Hepatocyte (in vitro differentiated cells): ENCODE measurements around the gene HS3ST5.

ENCODE experiments used
- CTCF ChIP-seq: fragments of 200-600 bp; sonication (generic); IDR thresholded peaks from 2 replicates; pipeline ENCODE4 v1.5.1; 2016; ENCODE audit warnings: antibody characterized with exemption, mild to moderate bottlenecking; ENCODE audit not compliant: poor library complexity
- EZH2 ChIP-seq: fragments of 200-600 bp; sonication (generic); IDR thresholded peaks from 2 replicates; pipeline ENCODE4 v1.6.1; 2016; ENCODE audit warnings: antibody characterized with exemption, mild to moderate bottlenecking, borderline replicate concordance
- EZH2phosphoT487 ChIP-seq: fragments of 200-600 bp; sonication (generic); IDR thresholded peaks from one replicate; pipeline ENCODE4 v1.6.1; 2018; ENCODE audit warnings: antibody characterized with exemption, mild to moderate bottlenecking, low read depth, moderate library complexity; ENCODE audit not compliant: unreplicated experiment, severe bottlenecking

- TF ChIP-seq CTCF = no peak
- no peak for TF ChIP-seq EZH2phosphoT487
- no peak for TF ChIP-seq EZH2
Observed at GRCh38 chr6:114274836-114275235, 68.0 kb downstream of the HS3ST5 start.
